KBM-7 (cell line): ENCODE data around the gene RAB21.

Experiments used
- DNase-seq: peaks from one replicate; pipeline ENCODE4 v3.0.0-alpha.2; 2015
- in situ Hi-C: fragments of 300-500 bp; cut with MboI; formaldehyde crosslinking; loops from 2 replicates; pipeline ENCODE4 v1.14.3; 2020; ENCODE audit warnings: low sequenced_read_pairs, low pct_unique_long_range_greater_than_20kb, mixed read lengths

Gene RAB21

DNA sequence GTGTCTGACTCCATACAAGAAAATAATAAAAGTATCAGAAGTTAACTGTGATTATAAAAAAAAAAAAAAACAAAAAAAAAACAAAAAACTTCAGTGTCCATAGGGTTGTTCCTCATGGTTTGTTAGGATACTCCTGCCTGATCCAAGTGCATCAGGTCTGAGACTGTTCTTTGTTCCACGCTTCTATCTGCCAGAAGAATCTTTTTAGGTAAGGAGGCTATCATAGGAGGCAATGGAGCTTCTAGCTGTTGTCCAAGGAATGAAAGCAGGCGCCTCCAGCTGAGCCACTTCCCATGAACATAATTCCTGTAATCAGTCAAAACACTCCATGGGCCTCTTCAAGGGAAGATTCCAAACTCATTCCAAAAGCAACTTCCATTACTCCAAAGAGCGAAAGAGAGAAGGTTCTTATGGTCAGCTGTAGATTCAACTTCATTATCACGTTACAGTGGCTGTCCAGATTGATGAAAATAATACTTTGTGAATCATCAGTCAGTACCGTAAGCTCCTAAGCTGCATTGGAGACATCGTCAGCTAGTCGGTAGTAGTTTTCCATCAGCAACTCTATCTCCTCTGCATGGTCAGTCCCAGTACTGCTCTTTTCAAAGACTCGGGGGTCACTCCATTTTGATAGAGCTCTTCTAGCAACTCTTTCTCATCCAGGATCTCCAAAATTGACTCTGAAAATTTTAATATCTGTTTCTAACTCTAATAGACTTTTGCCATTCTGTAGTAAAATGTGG lies 94.6 kb downstream of the RAB21 start:
- no peak for DNase-seq
- in situ Hi-C loops = no loop called here
